GM10847 (cell line): Measurements from ENCODE around the gene SSC5D.

Experiments used
- POLR2A ChIP-seq: IDR thresholded peaks from 2 replicates; pipeline ENCODE4 v1.6.1; 2011; ENCODE audit not compliant: insufficient read length; ENCODE audit errors: extremely low read depth

The SSC5D gene

GRCh38 chr19:55498246-55498840, 10.1 kb downstream of the SSC5D start:
- TF ChIP-seq POLR2A: no peak

GRCh38 chr19:55500368-55500952, 12.2 kb downstream of the SSC5D start:
- no peak for TF ChIP-seq POLR2A

- no peak for TF ChIP-seq POLR2A
These were observed 14.1 kb downstream of the SSC5D start for GRCh38 chr19:55502197-55502952.

GRCh38 chr19:55503157-55503501, 14.9 kb downstream of the SSC5D start:
- TF ChIP-seq POLR2A: no peak

- no peak for TF ChIP-seq POLR2A
These were observed 15.4 kb downstream of the SSC5D start for GRCh38 chr19:55503502-55504251.

GRCh38 chr19:55504252-55504603, 16.0 kb downstream of the SSC5D start:
- TF ChIP-seq POLR2A: no peak

GRCh38 chr19:55504981-55505380, 16.7 kb downstream of the SSC5D start:
- TF ChIP-seq POLR2A: no peak

GRCh38 chr19:55508120-55508519, 19.9 kb downstream of the SSC5D start:
- TF ChIP-seq POLR2A: no peak

- no peak for TF ChIP-seq POLR2A
These were observed 28.8 kb downstream of the SSC5D start for GRCh38 chr19:55516878-55517620.

GRCh38 chr19:55519451-55520311, 31.4 kb downstream of the SSC5D start:
- TF ChIP-seq POLR2A: no peak

GRCh38 chr19:55520691-55521292, 32.6 kb downstream of the SSC5D start:
- TF ChIP-seq POLR2A: no peak

GRCh38 chr19:55525289-55526101, 37.3 kb downstream of the SSC5D start:
- TF ChIP-seq POLR2A: no peak
